ENCODE measurements around the gene UBQLNL. TPM values are rescaled to one million over a fixed set of nuclear protein-coding genes. Genes with fewer than 3 reads are reported as not detected.

The UBQLNL gene
- total RNA-seq, 4 donors from 2014 or later, result 1.2 to 3.7 (median 2.1) TPM

- no peak for DNase-seq (ENCODE audit: low spot score in 2 of 2)
- Histone ChIP-seq H3K36me3 (peaks cover 0 to 5% (median 0%) of the 10 kb centered on the region in 3 donors), H3K9me3 (no peaks in the 10 kb centered on the region), H3K27ac (no peak overlapping the region), H3K27me3 (no peaks in the 10 kb centered on the region), H3K4me3 (no peak overlapping the region), H3K4me1 (no peaks in the 10 kb centered on the region)
- no peak for TF ChIP-seq POLR2A (IDR thresholded peaks at IDR 0.05)
- no peak for TF ChIP-seq EP300 (IDR thresholded peaks at IDR 0.05)
- TF ChIP-seq, protein P1, sequence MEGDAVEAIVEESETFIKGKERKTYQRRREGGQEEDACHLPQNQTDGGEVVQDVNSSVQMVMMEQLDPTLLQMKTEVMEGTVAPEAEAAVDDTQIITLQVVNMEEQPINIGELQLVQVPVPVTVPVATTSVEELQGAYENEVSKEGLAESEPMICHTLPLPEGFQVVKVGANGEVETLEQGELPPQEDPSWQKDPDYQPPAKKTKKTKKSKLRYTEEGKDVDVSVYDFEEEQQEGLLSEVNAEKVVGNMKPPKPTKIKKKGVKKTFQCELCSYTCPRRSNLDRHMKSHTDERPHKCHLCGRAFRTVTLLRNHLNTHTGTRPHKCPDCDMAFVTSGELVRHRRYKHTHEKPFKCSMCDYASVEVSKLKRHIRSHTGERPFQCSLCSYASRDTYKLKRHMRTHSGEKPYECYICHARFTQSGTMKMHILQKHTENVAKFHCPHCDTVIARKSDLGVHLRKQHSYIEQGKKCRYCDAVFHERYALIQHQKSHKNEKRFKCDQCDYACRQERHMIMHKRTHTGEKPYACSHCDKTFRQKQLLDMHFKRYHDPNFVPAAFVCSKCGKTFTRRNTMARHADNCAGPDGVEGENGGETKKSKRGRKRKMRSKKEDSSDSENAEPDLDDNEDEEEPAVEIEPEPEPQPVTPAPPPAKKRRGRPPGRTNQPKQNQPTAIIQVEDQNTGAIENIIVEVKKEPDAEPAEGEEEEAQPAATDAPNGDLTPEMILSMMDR (IDR thresholded peaks at IDR 0.05), result no peak
- WGBS, 2 donors, result 100% methylated on average over 2 of the region's 5 CpGs; no CpG with 5 or more reads in 1 of the 2 donors
Measured at GRCh38 chr11:5527716-5528115, 11.2 kb upstream of the UBQLNL start.

DNA sequence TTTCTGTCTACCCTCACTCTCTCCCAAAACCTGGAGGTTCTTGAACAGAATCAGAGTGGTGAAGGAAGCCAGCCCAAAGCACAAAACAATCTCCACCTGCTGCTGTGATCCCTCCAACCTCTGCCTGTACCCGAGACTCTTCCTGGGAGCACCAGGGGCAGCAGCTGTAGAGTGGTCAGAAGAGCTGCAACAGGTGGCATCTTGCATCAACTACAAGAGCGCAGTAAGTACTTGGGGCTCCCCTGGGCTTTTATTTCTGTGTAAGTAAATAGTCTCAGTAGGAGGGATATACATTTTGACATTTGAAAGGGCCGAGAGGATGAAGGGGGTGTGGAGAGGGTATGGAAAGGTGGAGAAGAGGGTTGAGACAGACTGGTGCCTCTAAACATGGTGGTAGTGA is 8.3 kb upstream of the UBQLNL start:
- Histone ChIP-seq H3K4me3 (no peak overlapping the region), H3K4me1 (no peaks in the 10 kb centered on the region), H3K27me3 (no peaks in the 10 kb centered on the region), H3K27ac (no peak overlapping the region), H3K9me3 (no peaks in the 10 kb centered on the region), H3K36me3 (peaks cover 0 to 5% (median 0%) of the 10 kb centered on the region in 3 donors)
- 58 to 59% methylated on average over 3 of the region's 3 CpGs for WGBS, 2 donors
- TF ChIP-seq, protein P1 (IDR thresholded peaks at IDR 0.05), result no peak
- no peak for TF ChIP-seq POLR2A (IDR thresholded peaks at IDR 0.05)
- TF ChIP-seq EP300 (IDR thresholded peaks at IDR 0.05), result no peak
- DNase-seq (ENCODE audit: low spot score in 2 of 2), result no peak

GRCh38 chr11:5522308-5522707 is 5.8 kb upstream of the UBQLNL start:
- 95 to 100% methylated on average over 2 of the region's 2 CpGs for WGBS, 2 donors
- Histone ChIP-seq H3K36me3 (peaks cover 0 to 5% (median 0%) of the 10 kb centered on the region in 3 donors), H3K27me3 (no peaks in the 10 kb centered on the region), H3K4me1 (no peaks in the 10 kb centered on the region), H3K27ac (no peak overlapping the region), H3K9me3 (no peaks in the 10 kb centered on the region), H3K4me3 (no peak overlapping the region)
- no peak for DNase-seq (ENCODE audit: low spot score in 2 of 2)
- TF ChIP-seq EP300 (IDR thresholded peaks at IDR 0.05), result no peak
- TF ChIP-seq, protein P1 (IDR thresholded peaks at IDR 0.05), result no peak
- no peak for TF ChIP-seq POLR2A (IDR thresholded peaks at IDR 0.05)

GRCh38 chr11:5521540-5521939 is 5.0 kb upstream of the UBQLNL start:
- Histone ChIP-seq H3K36me3 (peaks cover 0 to 5% (median 0%) of the 10 kb centered on the region in 3 donors), H3K9me3 (no peaks in the 10 kb centered on the region), H3K27me3 (no peaks in the 10 kb centered on the region), H3K4me3 (no peak overlapping the region), H3K4me1 (no peaks in the 10 kb centered on the region), H3K27ac (no peak overlapping the region)
- no peak for DNase-seq (ENCODE audit: low spot score in 2 of 2)
- TF ChIP-seq, protein P1 (IDR thresholded peaks at IDR 0.05), result no peak
- no peak for TF ChIP-seq EP300 (IDR thresholded peaks at IDR 0.05)
- no peak for TF ChIP-seq POLR2A (IDR thresholded peaks at IDR 0.05)
- 93 to 94% methylated on average over 4 of the region's 4 CpGs for WGBS, 2 donors

DNA sequence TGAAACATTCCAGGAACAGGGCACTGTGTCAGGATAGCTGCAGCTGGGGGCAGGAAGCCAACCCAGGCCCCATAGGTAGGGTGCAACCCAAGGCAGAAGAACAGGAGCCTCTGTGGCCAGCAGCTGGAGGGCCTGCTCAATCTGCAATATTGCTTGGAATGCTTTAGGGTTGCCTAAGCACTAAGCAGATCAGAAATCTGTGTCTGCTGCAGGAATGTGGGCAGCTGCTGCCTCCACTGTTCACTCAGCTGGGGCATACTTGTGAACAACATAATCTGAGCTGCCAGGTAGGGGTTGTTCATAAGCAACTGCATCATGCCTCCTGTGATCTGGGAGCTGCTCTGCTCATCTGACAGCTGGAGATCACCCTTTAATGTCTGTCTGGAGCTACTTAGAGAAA is 1.7 kb downstream of the UBQLNL start:
- Histone ChIP-seq H3K4me1 (no peaks in the 10 kb centered on the region), H3K27me3 (no peaks in the 10 kb centered on the region), H3K9me3 (no peaks in the 10 kb centered on the region), H3K27ac (no peak overlapping the region), H3K36me3 (no peaks in the 10 kb centered on the region), H3K4me3 (no peak overlapping the region)
- TF ChIP-seq POLR2A (IDR thresholded peaks at IDR 0.05) (no peak), EP300 (IDR thresholded peaks at IDR 0.05) (no peak)
- TF ChIP-seq, protein P1 (IDR thresholded peaks at IDR 0.05), result no peak
- no peak for DNase-seq (ENCODE audit: low spot score in 2 of 2)
